Peyer's patch (tissue), 4 donors: Measurements from ENCODE around the gene DIS3L.

ENCODE experiments used
- POLR2A ChIP-seq, 2 donors: fragments of 450-650 bp; IDR thresholded peaks; one replicate each; pipeline ENCODE4 v1.5.1; 2017; ENCODE audit warnings: antibody characterized with exemption in 2 of 2, mild to moderate bottlenecking in 2 of 2, moderate library complexity in 2 of 2
- TF ChIP-seq, protein P1 (sequence below), 6 experiments: fragments of 450-650 bp in 4 of 6; fragments of 200-600 bp in 2 of 6; sonication (generic) in 1 of 6; IDR thresholded peaks; one replicate each; pipeline ENCODE4 v1.5.1; 2017 to 2019; ENCODE audit warnings: antibody characterized with exemption in 6 of 6, mild to moderate bottlenecking in 3 of 6, moderate library complexity in 1 of 6

- TF ChIP-seq, protein P1, sequence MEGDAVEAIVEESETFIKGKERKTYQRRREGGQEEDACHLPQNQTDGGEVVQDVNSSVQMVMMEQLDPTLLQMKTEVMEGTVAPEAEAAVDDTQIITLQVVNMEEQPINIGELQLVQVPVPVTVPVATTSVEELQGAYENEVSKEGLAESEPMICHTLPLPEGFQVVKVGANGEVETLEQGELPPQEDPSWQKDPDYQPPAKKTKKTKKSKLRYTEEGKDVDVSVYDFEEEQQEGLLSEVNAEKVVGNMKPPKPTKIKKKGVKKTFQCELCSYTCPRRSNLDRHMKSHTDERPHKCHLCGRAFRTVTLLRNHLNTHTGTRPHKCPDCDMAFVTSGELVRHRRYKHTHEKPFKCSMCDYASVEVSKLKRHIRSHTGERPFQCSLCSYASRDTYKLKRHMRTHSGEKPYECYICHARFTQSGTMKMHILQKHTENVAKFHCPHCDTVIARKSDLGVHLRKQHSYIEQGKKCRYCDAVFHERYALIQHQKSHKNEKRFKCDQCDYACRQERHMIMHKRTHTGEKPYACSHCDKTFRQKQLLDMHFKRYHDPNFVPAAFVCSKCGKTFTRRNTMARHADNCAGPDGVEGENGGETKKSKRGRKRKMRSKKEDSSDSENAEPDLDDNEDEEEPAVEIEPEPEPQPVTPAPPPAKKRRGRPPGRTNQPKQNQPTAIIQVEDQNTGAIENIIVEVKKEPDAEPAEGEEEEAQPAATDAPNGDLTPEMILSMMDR (IDR thresholded peaks at IDR 0.05): no peak
- no peak for TF ChIP-seq POLR2A (IDR thresholded peaks at IDR 0.05)
Observed at GRCh38 chr15:66294932-66295235, 1.5 kb downstream of the DIS3L start.
